Kidney (tissue), 14 donors: ENCODE results near the gene LSMEM2. TPM values are rescaled to one million over a fixed set of nuclear protein-coding genes. Genes with fewer than 3 reads are reported as not detected.
A peak's percentile ranks its signal among the peaks of the same experiment; 100 is the strongest.

Experiments used
- DNase-seq, 5 donors: peaks; one replicate each; pipeline ENCODE4 v3.0.0-alpha.2; 2013 to 2020
- FAIRE-seq: peaks from 2 replicates; lab custom pipeline; 2012; peaks lifted over from hg19 to GRCh38; lab: Jason Lieb, UNC
- H3K27ac ChIP-seq, 2 donors: one replicate each; pipeline ENCODE4 v1.7.0; 2013; ENCODE audit warnings: low read depth in 2 of 2, low read length in 2 of 2, inconsistent platforms in 1 of 2
- H3K27me3 ChIP-seq: one replicate; pipeline ENCODE4 v1.7.1; 2013; ENCODE audit warnings: low read length, inconsistent platforms; ENCODE audit not compliant: control insufficient read depth, insufficient read depth
- H3K36me3 ChIP-seq, 3 donors: one replicate each; pipeline versions ENCODE4 v1.7.0 to v1.7.1; 2013; ENCODE audit warnings: low read length in 3 of 3, control low read depth in 1 of 3, inconsistent platforms in 1 of 3; ENCODE audit not compliant: insufficient read depth in 3 of 3, control insufficient read depth in 2 of 3
- H3K4me1 ChIP-seq, 3 donors: one replicate each; pipeline versions ENCODE4 v1.7.0 to v1.7.1; 2013; ENCODE audit warnings: low read length in 3 of 3, inconsistent platforms in 1 of 3, low read depth in 1 of 3; ENCODE audit not compliant: control insufficient read depth in 2 of 3, insufficient read depth in 2 of 3
- H3K4me3 ChIP-seq, 3 donors: one replicate each; pipeline versions ENCODE4 v1.7.0 to v1.8.1; 2013; ENCODE audit warnings: low read length in 3 of 3, control low read depth in 1 of 3, inconsistent platforms in 1 of 3
- H3K9ac ChIP-seq, 3 donors: one replicate each; pipeline versions ENCODE4 v1.7.0 to v1.7.1; 2013; ENCODE audit warnings: low read length in 3 of 3, control low read depth in 1 of 3, inconsistent platforms in 1 of 3
- H3K9me3 ChIP-seq, 3 donors: one replicate each; pipeline versions ENCODE4 v1.7.0 to v1.7.1; 2013; ENCODE audit warnings: low read length in 3 of 3, control low read depth in 1 of 3, inconsistent platforms in 1 of 3; ENCODE audit not compliant: control insufficient read depth in 2 of 3, insufficient read depth in 1 of 3
- CTCF ChIP-seq: IDR thresholded peaks from 3 replicates; pipeline ENCODE4 v1.5.1; 2012; ENCODE audit warnings: mild to moderate bottlenecking, moderate library complexity, borderline replicate concordance; ENCODE audit not compliant: insufficient read depth; ENCODE audit errors: extremely low read depth
- intact Hi-C: fragments of 100-400 bp; cut with DNase I; formaldehyde crosslinking; loops from one replicate; pipeline ENCODE4 v1.11.1; 2022
- polyA plus RNA-seq: library from polyadenylated mRNA; stranded (reverse); fragments of 350-450 nt; fragmentation: Illumina TruSeq; extraction: RNeasy Lipid Tissue Mini Kit (QIAGEN cat#74804); gene quantifications from one replicate; pipeline ENCODE4 v1.2.3, GENCODE V29; 2014; ENCODE audit warnings: low read depth, low replicate concordance; ENCODE audit not compliant: insufficient read depth
- total RNA-seq: library from RNA; stranded (reverse); fragmentation: NEBNext Ultra II Directional; extraction: Animal tissue kit (Norgen Biotek cat#: 25700); gene quantifications from one replicate; pipeline ENCODE4 v1.2.1, GENCODE V29; 2021
- donor health status: control.
- donor health status: control.
- donor health status: control.
- donor health status: control.
- donor health status: control.
- donor health status: DM: yes; HTN: yes; CAD: no.
- donor health status: Normal renal cell carcinoma (clear cell type).

Gene LSMEM2
- total and polyA plus RNA-seq, 2 donors from 2014 or later = 0.22 to 0.62 TPM

GRCh38 chr3:50245831-50246516 is 32.9 kb upstream of the LSMEM2 start:
- no peak for FAIRE-seq

GRCh38 chr3:50246517-50246954 is 32.4 kb upstream of the LSMEM2 start:
- intact Hi-C loops = no loop called here
- H3K4me1 ChIP-seq = peaks cover 0 to 82% (median 31%) of the 10 kb centered on the region in 3 donors
- H3K27me3 ChIP-seq = no peaks in the 10 kb centered on the region
- peak in 3 of 5 donors; percentile 34 to 85 (median 52) for DNase-seq
- H3K27ac ChIP-seq = peak overlapping the region; percentile 78 to 88
- H3K9me3 ChIP-seq = no peaks in the 10 kb centered on the region
- H3K36me3 ChIP-seq = peaks cover 2 to 8% (median 4%) of the 10 kb centered on the region in 3 donors
- H3K9ac ChIP-seq = peak overlapping the region in 2 of 3 donors; percentile 5 to 29
- no peak for FAIRE-seq
- H3K4me3 ChIP-seq = peak overlapping the region in 1 of 3 donors; percentile 46
- no peak for TF ChIP-seq CTCF

More at GRCh38 chr3:50245831-50246516, 32.9 kb upstream of the LSMEM2 start:
- H3K27ac ChIP-seq = peak overlapping the region; percentile 78 to 88
- peaks cover 0 to 82% (median 31%) of the 10 kb centered on the region in 3 donors for H3K4me1 ChIP-seq
- H3K9ac ChIP-seq = peak overlapping the region in 2 of 3 donors; percentile 42 to 59
- H3K4me3 ChIP-seq = peak overlapping the region in 2 of 3 donors; percentile 9 to 46
- H3K36me3 ChIP-seq = peaks cover 2 to 4% (median 4%) of the 10 kb centered on the region in 3 donors
- peak; percentile 96 for TF ChIP-seq CTCF
- intact Hi-C loops = no loop called here
- no peaks in the 10 kb centered on the region for H3K9me3 ChIP-seq
- DNase-seq = peak; percentile 96 to 97 (median 96)
- no peaks in the 10 kb centered on the region for H3K27me3 ChIP-seq

GRCh38 chr3:50248387-50248786 is 30.5 kb upstream of the LSMEM2 start:
- Histone ChIP-seq H3K27me3 (no peaks in the 10 kb centered on the region), H3K9ac (peak overlapping the region in 1 of 3 donors; percentile 55), H3K9me3 (no peaks in the 10 kb centered on the region), H3K4me3 (no peak overlapping the region), H3K36me3 (peaks cover 2 to 10% (median 8%) of the 10 kb centered on the region in 3 donors), H3K4me1 (peaks cover 0 to 68% (median 18%) of the 10 kb centered on the region in 3 donors), H3K27ac (peak overlapping the region; percentile 71 to 86)
- TF ChIP-seq CTCF = no peak
- DNase-seq = peak in 2 of 5 donors; percentile 20 to 89
- no peak for FAIRE-seq
- intact Hi-C loops = no loop called here
